Keratinocyte (primary cell): ENCODE results near the gene USP49.

Experiments
- CTCF ChIP-seq, 3 experiments: IDR thresholded peaks in 1 of 3; conservative IDR thresholded peaks in 1 of 3; optimal IDR thresholded peaks in 1 of 3; 2 replicates in 2 of 3; 3 replicates in 1 of 3; pipeline versions ENCODE3 to v1.5.1; 2011; ENCODE audit warnings: low read length in 3 of 3, mild to moderate bottlenecking in 3 of 3, moderate library complexity in 2 of 3, control low read depth in 1 of 3, inconsistent platforms in 1 of 3; ENCODE audit not compliant: insufficient read depth in 2 of 3; ENCODE audit errors: extremely low read depth in 1 of 3
- EZH2 ChIP-seq: IDR thresholded peaks from one replicate; pipeline ENCODE4 v1.6.1; 2012; ENCODE audit warnings: inconsistent platforms, mild to moderate bottlenecking, low read length, moderate library complexity

GRCh38 chr6:41778895-41779294, 116.3 kb downstream of the USP49 start:
- no peak for TF ChIP-seq CTCF (optimal IDR thresholded peaks at IDR 0.05 in 1 of 3, IDR thresholded peaks at IDR 0.05 in 1 of 3, conservative IDR thresholded peaks at IDR 0.05 in 1 of 3; ENCODE audit: extremely low read depth in 1 of 3, insufficient read depth in 2 of 3, low read length in 3 of 3)
- TF ChIP-seq EZH2: no peak
